GM20431 (cell line): Measurements from ENCODE around the gene ZNF341.
"Not testable (repeated sequence)": the region's sequence is repeated elsewhere in the genome, so short reads cannot be mapped to it uniquely, and the experiment has no call there.

Experiments used
- in situ Hi-C: fragments of 300-500 bp; cut with MseI, MboI; formaldehyde crosslinking; loops from one replicate; pipeline ENCODE4 v1.15.0; 2020; ENCODE audit warnings: low sequenced_read_pairs; ENCODE audit not compliant: unreplicated experiment

Gene ZNF341

DNA sequence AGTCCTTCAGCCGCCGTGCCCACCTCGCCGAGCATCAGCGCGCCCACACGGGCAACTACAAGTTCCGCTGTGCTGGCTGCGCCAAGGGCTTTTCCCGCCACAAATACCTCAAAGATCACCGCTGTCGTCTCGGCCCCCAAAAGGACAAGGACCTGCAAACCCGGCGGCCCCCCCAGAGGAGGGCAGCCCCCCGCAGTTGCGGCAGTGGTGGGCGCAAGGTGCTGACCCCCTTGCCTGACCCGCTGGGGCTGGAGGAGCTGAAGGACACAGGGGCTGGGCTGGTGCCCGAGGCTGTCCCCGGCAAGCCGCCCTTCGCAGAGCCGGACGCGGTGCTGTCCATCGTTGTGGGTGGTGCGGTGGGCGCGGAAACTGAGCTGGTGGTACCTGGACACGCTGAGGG lies 59.2 kb downstream of the ZNF341 start:
- in situ Hi-C loops: no loop called here

GRCh38 chr20:33791540-33791939 lies 59.7 kb downstream of the ZNF341 start:
- in situ Hi-C loops: no loop called here

DNA sequence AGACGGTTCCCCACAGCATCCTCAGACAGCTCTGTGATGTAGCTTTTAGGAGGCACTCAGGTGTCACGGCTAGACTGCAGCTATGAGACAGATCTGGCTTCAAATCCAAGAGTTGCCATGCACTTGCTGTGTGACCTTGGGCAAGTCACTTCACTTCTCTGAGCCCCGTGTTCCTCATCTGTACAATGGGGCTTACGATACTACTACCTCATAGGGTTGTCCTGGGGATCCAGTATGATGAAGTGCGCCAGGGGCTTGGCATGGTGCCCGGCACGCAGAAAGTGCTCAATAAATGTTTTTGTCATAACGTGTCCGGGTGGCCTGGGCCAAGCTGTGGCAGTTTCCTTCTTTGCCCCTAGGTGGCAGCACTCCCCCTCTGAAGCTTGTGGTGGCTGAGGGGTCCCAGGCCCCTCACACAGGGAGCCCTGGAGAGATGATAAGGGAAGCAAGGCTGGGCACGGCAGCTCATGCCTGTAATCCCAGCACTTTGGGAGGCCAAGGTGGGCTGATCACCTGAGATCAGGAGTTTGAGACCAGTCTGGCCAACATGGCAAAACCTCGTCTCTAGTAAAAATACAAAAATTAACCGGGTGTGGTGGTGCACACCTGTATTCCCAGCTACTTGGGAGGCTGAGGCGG lies 60.3 kb downstream of the ZNF341 start:
- in situ Hi-C loops: no loop called here

DNA sequence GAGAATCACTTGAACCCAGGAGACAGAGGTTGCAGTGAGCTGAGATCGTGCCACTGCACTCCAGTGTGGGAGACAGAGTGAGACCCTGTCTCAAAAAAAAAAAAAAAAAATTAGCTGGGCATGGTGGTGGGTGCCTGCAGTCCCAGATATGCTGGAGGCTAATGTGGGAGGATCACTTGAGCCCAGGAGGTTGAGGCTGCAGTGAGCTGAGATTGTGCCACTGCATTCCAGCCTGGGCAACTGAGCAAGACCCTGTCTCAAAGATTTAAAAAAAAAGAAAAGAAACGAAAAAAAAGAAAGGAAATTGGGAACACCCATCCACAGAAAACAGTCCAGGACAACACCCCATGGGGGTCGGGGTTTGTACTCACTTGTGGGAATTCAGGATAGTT lies 60.8 kb downstream of the ZNF341 start:
- in situ Hi-C loops: not testable (repeated sequence)

DNA sequence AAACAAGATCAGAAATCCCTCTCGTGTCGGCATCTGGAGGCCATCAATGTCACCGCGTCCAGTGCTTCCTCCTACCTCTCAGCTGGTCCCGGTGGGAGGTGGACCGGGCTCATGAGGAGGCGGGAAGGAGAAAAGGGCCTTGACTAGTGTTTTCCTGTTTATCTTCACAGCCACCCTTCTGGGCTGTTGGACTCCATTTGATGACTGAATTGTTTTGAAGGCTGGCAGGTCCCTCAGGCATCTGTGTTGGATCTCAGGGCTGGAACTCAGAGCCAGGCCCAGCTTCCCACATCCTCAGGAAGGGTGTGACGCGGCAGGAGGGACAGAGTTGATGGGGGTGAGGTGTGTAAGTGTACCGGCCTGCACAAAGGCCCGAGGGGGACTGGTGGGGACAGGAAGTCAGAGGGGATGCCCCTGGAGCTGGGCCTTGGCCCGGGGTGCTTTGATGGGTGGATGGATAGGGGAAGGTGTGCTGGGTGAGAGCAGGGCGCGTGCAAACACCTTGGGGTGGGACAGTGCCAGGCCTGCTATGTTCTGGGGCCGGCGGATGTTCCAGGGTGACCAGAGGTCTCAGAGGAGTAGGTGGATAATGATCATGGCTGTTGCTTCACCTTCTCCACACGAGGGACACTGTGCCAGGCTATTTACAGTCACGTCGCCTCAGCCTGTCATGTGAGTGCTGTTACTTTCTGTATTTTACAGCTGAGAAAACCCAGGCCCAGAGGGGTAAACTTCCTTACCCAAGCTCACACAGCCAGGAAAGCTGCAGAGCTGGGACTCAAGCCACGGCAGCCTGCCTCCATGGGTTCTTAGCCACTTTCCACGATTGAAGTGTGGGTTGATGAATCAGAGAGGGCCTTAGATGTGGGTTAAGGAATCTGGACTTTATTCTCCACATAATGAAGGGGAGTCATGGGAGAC lies 61.5 kb downstream of the ZNF341 start:
- in situ Hi-C loops: no loop called here

DNA sequence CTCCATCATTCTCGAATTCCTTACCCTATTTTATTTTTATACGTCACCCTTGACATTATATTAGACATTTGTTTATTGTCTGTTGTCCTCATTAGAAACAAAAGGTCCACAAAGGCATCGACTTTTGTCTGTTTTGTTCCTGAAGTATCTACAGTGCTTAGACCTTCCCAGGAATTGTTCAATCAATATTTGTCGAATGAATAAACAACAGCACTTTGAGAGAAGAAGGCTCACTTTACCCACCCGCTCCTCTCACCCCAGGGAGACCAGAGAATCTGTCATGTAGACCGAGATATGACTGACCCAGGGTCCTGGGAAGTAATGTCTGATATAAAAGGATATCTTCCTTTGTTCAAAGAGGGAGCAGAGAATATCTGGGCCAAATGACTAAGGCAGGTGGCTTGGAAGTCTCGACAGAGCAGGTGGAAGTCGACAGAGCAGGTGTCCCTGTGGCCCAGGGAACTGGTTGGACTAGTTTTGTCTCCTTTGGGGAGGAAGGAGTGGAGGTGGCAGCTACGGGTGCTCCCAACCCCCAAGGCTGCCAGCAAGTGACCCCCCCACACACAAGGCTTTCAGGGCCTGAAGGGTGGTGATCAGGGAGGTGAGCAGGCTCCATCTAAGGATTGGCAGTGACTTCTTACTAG lies 64.6 kb downstream of the ZNF341 start:
- in situ Hi-C loops: no loop called here

DNA sequence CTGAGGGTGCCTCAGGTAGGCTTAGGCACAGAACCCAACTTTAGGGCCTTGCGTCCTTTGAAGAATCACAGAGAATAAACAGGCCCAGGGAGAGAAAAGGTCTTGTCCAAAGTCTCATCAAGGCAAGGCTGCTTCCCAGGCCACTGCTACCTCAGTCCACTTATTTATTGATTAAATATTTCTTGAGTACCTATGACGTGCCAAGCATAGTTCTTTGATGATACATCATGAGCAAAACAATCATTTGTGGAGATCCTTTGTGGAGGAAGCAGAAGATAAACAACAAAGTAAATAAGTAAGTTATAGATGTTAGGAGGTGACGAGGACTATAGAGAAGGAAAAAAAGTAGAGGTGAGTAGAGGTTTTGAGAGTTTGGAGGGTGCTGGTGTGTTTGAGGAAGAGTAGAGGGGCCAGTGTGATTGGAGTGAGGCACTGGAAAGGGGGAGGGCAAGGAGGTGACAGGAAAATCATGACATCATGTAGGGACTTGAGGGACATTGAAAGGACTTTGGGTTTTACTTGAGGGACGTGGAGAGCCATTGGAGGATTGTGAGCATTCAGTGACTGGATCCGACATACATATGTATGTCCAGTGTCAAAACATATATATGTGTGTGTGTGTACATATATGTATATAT lies 65.2 kb downstream of the ZNF341 start:
- in situ Hi-C loops: no loop called here

DNA sequence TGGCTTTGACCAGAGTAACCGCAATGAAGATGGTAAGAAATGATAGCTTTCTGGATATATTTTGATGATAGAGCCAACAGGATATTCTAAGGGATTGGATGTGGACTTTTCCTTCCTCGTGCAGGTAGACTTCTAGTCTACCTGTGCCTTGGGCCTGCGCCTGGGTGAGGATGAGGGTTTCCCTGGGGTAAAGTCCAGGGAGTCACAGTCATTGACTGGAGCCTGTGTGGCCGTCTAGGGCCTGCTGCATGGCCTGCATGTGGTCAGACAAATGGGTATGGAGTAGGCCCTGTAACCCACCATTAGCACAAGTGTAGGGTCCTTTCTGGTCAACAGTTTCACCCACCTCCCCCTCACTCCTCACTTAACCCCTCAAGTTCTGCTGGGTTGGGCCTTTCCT lies 66.6 kb downstream of the ZNF341 start:
- in situ Hi-C loops: no loop called here

- in situ Hi-C loops: no loop called here
Measured at GRCh38 chr20:33803921-33804337, 72.1 kb downstream of the ZNF341 start.

GRCh38 chr20:33808388-33808787 lies 76.6 kb downstream of the ZNF341 start:
- in situ Hi-C loops: no loop called here

DNA sequence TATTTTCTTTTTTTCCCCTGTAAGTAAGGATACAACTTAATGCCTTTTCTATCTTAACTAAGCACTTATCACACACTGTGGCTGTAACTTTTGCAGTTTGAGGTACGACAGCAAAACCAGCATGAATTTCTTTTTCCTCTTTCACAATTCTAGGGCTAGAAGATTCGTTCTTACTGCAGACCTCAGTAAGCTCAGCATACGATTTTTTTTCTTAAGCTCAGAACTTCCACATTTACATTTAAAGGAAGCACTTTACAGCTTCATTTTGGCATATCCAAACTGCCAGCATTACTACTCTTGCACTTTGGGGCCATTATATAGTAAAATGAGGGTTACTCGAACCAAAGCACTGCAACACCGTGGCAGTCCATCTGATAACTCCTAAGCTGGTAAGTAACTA lies 78.5 kb downstream of the ZNF341 start:
- in situ Hi-C loops: no loop called here

DNA sequence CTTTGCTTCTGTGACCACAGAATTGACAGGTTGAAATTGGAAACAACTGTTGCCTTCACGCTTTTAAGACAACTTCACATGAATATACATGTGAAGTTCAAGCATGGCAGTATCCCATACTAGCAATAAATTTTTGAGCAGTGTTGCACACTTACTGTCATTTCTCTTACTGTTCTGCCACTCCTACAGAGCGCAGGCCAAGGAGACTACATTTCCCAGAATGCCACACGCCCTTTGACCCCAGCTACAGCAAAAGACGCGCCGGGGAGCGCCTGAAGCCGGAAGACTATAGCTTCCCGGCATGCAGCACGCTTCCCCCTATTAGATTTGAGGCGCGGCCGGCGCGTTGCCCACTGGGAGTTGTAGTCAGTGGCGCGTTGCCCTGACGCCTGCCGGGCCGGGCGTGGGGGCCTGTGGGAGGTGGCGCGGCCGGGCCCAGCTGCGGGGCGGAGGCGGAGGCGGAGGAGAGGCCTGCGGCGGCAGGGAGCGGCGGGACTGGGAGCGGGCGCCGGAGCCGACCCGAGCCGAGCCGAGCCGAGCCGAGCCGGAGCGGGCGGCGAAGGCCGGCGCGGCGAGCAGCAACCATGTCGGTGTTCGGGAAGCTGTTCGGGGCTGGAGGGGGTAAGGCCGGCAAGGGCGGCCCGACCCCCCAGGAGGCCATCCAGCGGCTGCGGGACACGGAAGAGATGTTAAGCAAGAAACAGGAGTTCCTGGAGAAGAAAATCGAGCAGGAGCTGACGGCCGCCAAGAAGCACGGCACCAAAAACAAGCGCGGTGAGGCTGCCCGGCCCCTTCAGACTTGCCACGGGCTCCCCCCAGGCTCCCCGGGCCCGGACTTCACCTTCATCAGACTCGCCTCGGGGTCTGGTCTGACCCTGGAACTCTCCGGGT lies 79.3 kb downstream of the ZNF341 start, which contains the start of gene CHMP4B:
Gene CHMP4B (plus strand): TSS at position 464 of the 891 bp plus-strand sequence. CDS start 121 bp downstream, at position 585.
- in situ Hi-C loops: no loop called here

- in situ Hi-C loops: no loop called here
Measured at GRCh38 chr20:33811776-33812151, 80.0 kb downstream of the ZNF341 start.

DNA sequence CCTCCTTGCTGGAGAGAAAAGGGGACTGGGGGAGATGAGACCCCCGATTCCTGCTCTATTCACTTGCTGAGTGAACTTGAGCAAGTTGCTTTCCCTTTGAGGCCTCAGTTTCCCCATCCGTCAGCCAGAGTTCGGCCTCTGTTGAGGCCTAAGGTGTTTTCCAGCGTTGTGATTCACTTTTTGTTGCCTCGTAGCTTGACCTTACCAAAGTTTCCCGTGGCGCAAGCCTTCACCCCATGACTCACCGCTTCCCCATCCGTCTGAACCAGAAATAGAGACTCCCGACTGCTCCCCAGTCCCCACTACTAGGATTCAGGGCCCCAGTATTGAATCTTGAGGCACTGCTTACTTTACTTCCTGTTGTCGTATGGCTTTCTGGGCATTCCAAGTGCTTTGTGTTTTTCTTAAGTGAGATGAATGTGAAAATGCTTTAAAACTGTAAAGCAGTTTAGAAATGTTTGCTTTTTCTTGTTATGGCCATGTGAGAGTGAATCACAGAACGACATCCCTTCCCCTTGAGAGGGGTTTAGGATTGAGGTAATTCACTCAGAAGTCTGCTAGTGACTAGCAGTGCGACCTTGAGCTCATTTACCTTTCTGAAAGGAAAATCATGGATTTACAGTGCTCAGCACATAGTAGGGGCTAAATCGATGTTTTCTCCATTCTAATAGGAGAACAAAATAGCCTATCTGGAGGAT lies 80.5 kb downstream of the ZNF341 start:
- in situ Hi-C loops: no loop called here

GRCh38 chr20:33812908-33813462 lies 81.2 kb downstream of the ZNF341 start:
- in situ Hi-C loops: no loop called here

- in situ Hi-C loops: no loop called here
Measured at GRCh38 chr20:33814238-33814712, 82.5 kb downstream of the ZNF341 start.

DNA sequence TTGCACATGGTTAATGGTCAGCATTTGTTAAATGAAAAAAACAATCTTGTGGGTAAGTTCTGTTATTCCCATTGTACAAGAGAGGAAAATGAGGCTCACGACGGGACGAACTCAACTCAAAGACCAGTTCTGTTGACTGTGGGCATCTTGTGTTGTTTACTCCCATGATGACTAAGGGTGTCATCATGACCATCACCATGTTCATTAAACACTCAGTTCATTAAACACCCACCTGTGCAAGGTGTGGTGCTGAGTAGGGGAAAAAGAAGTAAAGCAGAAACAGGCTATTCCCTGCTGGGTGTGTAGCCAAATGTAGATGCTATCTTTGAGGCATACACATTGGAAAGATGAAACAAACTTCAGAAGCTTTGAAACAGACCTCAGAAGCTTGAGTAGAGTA lies 83.9 kb downstream of the ZNF341 start:
- in situ Hi-C loops: no loop called here

DNA sequence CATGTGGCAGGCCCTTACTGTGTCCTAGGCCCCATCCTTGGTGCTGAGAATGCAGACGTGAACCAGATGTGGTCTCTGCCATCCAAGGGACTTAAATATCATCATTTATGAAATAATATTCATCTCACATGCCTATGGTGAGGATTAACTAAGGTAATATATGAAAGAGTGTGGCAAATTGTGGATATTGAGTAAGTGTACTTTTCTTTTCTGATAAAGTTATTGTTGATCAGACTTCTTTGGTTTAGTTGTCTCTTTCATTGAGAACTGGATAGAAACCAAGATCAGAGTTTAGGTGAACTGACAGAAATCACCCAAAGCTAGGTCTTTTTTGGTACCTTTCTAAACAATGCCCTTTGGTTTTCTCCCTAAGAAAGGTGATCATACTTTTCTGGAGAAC lies 84.4 kb downstream of the ZNF341 start:
- in situ Hi-C loops: no loop called here

DNA sequence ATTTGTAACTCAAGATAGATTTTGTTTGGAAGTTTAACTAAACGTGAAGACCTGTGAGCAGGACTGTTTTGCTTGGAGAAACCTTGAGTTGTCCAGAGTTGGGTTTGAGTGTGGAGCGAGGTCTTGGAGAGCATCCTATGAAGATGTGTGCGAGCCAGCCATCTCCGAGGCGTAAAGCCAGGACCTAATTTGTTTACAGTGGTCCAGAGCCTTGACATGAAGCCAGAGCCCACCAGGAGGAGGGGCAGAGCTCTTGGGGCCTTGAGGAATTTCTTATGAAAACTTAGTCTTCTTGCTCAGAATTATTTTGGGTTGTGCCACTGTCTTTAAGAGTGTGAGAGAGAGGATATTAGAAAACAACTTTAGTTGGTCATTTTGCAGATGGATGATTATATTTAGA lies 85.6 kb downstream of the ZNF341 start:
- in situ Hi-C loops: no loop called here
